Measurements from ENCODE around the gene RAB31. TPM values are rescaled to one million over a fixed set of nuclear protein-coding genes. Genes with fewer than 3 reads are reported as not detected.

Gene RAB31
- total and polyA plus RNA-seq, 2 of the 13 experiments (the other 11 are each of a cell fraction or from before 2014, with no cell fraction given) = 1.1 to 1.7 TPM

DNA sequence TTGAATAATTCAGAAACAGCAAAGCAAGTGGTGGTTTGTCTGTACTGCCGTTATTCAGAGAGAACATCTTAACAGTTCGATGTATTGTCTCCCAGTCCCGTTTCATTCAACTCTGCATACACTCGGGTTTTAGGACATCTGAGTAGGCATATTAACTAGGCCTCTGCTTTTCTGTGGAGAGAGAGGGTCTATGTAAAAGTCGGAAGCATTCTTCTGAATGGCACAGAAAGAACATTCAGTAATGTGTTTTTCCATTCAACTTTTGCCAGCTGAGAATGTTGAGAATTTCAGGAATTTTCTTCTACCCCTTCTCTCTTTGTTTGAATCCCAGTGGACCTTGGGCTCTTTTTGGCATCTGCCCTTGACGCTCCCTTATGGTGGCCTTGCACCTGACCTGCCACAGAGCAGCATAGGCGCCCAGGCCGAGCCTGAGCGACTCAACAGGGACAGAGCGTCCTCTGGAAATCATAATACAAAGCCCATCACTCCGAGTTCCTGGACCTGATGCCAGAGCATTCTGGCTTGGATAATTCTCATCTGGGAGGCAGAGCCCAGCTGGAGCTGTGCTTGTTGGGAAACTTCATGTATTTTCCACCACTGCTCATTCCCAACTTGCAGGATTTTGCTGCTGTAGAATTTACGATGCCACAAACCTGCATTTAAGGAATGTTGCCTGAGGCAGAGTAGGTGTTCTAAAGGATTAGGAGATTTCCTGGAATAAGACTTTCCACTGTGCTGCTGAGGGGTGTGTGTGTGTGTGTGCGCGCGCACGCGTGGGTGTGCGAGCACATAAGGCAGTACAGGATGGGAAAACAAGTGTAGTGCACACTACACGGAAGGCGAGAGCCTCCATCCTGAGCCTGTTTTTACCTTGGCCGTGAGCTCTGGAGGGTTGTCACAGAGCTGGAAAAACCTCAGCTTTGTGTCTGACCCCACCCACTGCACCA lies 100.5 kb downstream of the RAB31 start (continued):
- TF ChIP-seq, protein P1, sequence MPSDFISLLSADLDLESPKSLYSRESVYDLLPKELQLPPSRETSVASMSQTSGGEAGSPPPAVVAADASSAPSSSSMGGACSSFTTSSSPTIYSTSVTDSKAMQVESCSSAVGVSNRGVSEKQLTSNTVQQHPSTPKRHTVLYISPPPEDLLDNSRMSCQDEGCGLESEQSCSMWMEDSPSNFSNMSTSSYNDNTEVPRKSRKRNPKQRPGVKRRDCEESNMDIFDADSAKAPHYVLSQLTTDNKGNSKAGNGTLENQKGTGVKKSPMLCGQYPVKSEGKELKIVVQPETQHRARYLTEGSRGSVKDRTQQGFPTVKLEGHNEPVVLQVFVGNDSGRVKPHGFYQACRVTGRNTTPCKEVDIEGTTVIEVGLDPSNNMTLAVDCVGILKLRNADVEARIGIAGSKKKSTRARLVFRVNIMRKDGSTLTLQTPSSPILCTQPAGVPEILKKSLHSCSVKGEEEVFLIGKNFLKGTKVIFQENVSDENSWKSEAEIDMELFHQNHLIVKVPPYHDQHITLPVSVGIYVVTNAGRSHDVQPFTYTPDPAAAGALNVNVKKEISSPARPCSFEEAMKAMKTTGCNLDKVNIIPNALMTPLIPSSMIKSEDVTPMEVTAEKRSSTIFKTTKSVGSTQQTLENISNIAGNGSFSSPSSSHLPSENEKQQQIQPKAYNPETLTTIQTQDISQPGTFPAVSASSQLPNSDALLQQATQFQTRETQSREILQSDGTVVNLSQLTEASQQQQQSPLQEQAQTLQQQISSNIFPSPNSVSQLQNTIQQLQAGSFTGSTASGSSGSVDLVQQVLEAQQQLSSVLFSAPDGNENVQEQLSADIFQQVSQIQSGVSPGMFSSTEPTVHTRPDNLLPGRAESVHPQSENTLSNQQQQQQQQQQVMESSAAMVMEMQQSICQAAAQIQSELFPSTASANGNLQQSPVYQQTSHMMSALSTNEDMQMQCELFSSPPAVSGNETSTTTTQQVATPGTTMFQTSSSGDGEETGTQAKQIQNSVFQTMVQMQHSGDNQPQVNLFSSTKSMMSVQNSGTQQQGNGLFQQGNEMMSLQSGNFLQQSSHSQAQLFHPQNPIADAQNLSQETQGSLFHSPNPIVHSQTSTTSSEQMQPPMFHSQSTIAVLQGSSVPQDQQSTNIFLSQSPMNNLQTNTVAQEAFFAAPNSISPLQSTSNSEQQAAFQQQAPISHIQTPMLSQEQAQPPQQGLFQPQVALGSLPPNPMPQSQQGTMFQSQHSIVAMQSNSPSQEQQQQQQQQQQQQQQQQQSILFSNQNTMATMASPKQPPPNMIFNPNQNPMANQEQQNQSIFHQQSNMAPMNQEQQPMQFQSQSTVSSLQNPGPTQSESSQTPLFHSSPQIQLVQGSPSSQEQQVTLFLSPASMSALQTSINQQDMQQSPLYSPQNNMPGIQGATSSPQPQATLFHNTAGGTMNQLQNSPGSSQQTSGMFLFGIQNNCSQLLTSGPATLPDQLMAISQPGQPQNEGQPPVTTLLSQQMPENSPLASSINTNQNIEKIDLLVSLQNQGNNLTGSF (CRISPR knock-in tag; IDR thresholded peaks at IDR 0.05) = no peak
- no peak for TF ChIP-seq PHF8 (CRISPR knock-in tag; IDR thresholded peaks at IDR 0.05)
- TF ChIP-seq CBX2 (IDR thresholded peaks at IDR 0.05; ENCODE audit: low read depth, low read length) = no peak
- TF ChIP-seq CBX2 (CRISPR knock-in tag; IDR thresholded peaks at IDR 0.05; ENCODE audit: low read depth) = no peak
- TF ChIP-seq, protein P2, sequence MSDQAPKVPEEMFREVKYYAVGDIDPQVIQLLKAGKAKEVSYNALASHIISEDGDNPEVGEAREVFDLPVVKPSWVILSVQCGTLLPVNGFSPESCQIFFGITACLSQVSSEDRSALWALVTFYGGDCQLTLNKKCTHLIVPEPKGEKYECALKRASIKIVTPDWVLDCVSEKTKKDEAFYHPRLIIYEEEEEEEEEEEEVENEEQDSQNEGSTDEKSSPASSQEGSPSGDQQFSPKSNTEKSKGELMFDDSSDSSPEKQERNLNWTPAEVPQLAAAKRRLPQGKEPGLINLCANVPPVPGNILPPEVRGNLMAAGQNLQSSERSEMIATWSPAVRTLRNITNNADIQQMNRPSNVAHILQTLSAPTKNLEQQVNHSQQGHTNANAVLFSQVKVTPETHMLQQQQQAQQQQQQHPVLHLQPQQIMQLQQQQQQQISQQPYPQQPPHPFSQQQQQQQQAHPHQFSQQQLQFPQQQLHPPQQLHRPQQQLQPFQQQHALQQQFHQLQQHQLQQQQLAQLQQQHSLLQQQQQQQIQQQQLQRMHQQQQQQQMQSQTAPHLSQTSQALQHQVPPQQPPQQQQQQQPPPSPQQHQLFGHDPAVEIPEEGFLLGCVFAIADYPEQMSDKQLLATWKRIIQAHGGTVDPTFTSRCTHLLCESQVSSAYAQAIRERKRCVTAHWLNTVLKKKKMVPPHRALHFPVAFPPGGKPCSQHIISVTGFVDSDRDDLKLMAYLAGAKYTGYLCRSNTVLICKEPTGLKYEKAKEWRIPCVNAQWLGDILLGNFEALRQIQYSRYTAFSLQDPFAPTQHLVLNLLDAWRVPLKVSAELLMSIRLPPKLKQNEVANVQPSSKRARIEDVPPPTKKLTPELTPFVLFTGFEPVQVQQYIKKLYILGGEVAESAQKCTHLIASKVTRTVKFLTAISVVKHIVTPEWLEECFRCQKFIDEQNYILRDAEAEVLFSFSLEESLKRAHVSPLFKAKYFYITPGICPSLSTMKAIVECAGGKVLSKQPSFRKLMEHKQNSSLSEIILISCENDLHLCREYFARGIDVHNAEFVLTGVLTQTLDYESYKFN (CRISPR knock-in tag; conservative IDR thresholded peaks at IDR 0.05) = peak; percentile 85
- no peak for TF ChIP-seq ZNF562 (CRISPR knock-in tag; IDR thresholded peaks at IDR 0.05; ENCODE audit: borderline replicate concordance)
- TF ChIP-seq ZNF7 (CRISPR knock-in tag; IDR thresholded peaks at IDR 0.05) = no peak
- TF ChIP-seq MEIS1 (CRISPR knock-in tag; IDR thresholded peaks at IDR 0.05; ENCODE audit: borderline replicate concordance) = no peak
- TF ChIP-seq REPIN1 (CRISPR knock-in tag; IDR thresholded peaks at IDR 0.05; ENCODE audit: borderline replicate concordance, low read depth) = no peak
- TF ChIP-seq TP53 (CRISPR knock-in tag; conservative IDR thresholded peaks at IDR 0.05) = no peak
- no peak for TF ChIP-seq IRF9 (CRISPR knock-in tag; IDR thresholded peaks at IDR 0.05; ENCODE audit: borderline replicate concordance)
- no peak for TF ChIP-seq ZNF746 (CRISPR knock-in tag; IDR thresholded peaks at IDR 0.05)
- TF ChIP-seq RBM39 (IDR thresholded peaks at IDR 0.05; ENCODE audit: low read depth, low read length, poor library complexity, severe bottlenecking) = no peak
- no peak for TF ChIP-seq RFX3 (CRISPR knock-in tag; IDR thresholded peaks at IDR 0.05)
- no peak for TF ChIP-seq ZNF724P (CRISPR knock-in tag; IDR thresholded peaks at IDR 0.05; ENCODE audit: borderline replicate concordance)
- peak; percentile 80 for TF ChIP-seq HNF4G (IDR thresholded peaks at IDR 0.05; ENCODE audit: borderline replicate concordance, low read depth, low read length)
- peak; percentile 42; the same call in 1 of the 2 replicates for TF ChIP-seq HNF4G (CRISPR knock-in tag; IDR thresholded peaks at IDR 0.05; ENCODE audit: borderline replicate concordance, low read depth)
- no peak for TF ChIP-seq KLF11 (CRISPR knock-in tag; IDR thresholded peaks at IDR 0.05)
